Neural cell (in vitro differentiated cells): ENCODE measurements around the gene ZNF503. TPM values are rescaled to one million over a fixed set of nuclear protein-coding genes. Genes with fewer than 3 reads are reported as not detected.

Experiments
- H2AFZ ChIP-seq: fragments of 200-600, 300-800 bp; sonication (generic), shearing (Covaris generic); 2 replicates; pipeline ENCODE4 v1.6.0; 2014; ENCODE audit warnings: low read depth, mild to moderate bottlenecking, antibody characterized with exemption, low read length, moderate library complexity
- H3F3A ChIP-seq: fragments of 200-600 bp; shearing (Covaris generic); 2 replicates; pipeline ENCODE4 v1.6.1; 2016; ENCODE audit warnings: mild to moderate bottlenecking, moderate library complexity, mixed read lengths, antibody characterized with exemption, low read length; ENCODE audit not compliant: insufficient read depth, poor library complexity, severe bottlenecking
- H3K27ac ChIP-seq: fragments of 200-600, 300-800 bp; sonication (generic), shearing (Covaris generic); 2 replicates; pipeline ENCODE4 v1.5.1; 2014; ENCODE audit warnings: mild to moderate bottlenecking, low read length, moderate library complexity
- H3K27me3 ChIP-seq: fragments of 300-800, 200-600 bp; sonication (generic), shearing (Covaris generic); 2 replicates; pipeline ENCODE4 v1.6.0; 2014; ENCODE audit warnings: mild to moderate bottlenecking, low read depth, low read length, moderate library complexity; ENCODE audit not compliant: insufficient read depth
- H3K36me3 ChIP-seq: fragments of 300-800, 200-600 bp; sonication (generic), shearing (Covaris generic); 2 replicates; pipeline ENCODE4 v1.5.1; 2014; ENCODE audit warnings: mild to moderate bottlenecking, antibody characterized with exemption, low read length, moderate library complexity; ENCODE audit not compliant: insufficient read depth
- H3K4me2 ChIP-seq: fragments of 300-800, 200-600 bp; sonication (generic), shearing (Covaris generic); 2 replicates; pipeline ENCODE4 v1.6.0; 2014; ENCODE audit warnings: mild to moderate bottlenecking, low read length
- H3K4me3 ChIP-seq: fragments of 300-800, 200-600 bp; sonication (generic), shearing (Covaris generic); 2 replicates; pipeline ENCODE4 v1.5.1; 2014; ENCODE audit warnings: mild to moderate bottlenecking, low read length, moderate library complexity
- H3K79me2 ChIP-seq: fragments of 200-600 bp; shearing (Covaris generic); replicated peaks from 2 replicates; pipeline ENCODE4 v1.6.0; 2014; ENCODE audit warnings: mild to moderate bottlenecking, low read length, moderate library complexity; ENCODE audit not compliant: insufficient read depth
- H3K9ac ChIP-seq: fragments of 300-800, 200-600 bp; sonication (generic), shearing (Covaris generic); 2 replicates; pipeline ENCODE4 v1.6.1; 2016; ENCODE audit warnings: mild to moderate bottlenecking, low read length, mixed read lengths
- H3K9me2 ChIP-seq: fragments of 200-600 bp; shearing (Covaris generic); 2 replicates; pipeline ENCODE4 v1.6.1; 2016; ENCODE audit warnings: mild to moderate bottlenecking, low read length, mixed read lengths; ENCODE audit not compliant: insufficient read depth
- H3K9me3 ChIP-seq: fragments of 200-600, 300-800 bp; sonication (generic), shearing (Covaris generic); 2 replicates; pipeline ENCODE4 v1.6.1; 2016; ENCODE audit warnings: mild to moderate bottlenecking, mixed run types, low read length, moderate library complexity, mixed read lengths
- H4K20me1 ChIP-seq: fragments of 200-600 bp; shearing (Covaris generic); 2 replicates; pipeline ENCODE4 v1.6.1; 2016; ENCODE audit warnings: mild to moderate bottlenecking, mixed run types; ENCODE audit not compliant: insufficient read depth
- EP300 ChIP-seq: fragments of 450-650 bp; conservative IDR thresholded peaks from 2 replicates; pipeline ENCODE4 v1.6.1; 2014; ENCODE audit warnings: antibody characterized with exemption, mild to moderate bottlenecking, moderate library complexity; ENCODE audit not compliant: poor library complexity, severe bottlenecking
- EZH2 ChIP-seq: fragments of 200-600, 300-800 bp; shearing (Covaris generic), sonication (generic); IDR thresholded peaks from 2 replicates; pipeline ENCODE4 v1.6.1; 2014; ENCODE audit warnings: antibody characterized with exemption, low read length, borderline replicate concordance, mild to moderate bottlenecking; ENCODE audit not compliant: insufficient read depth, poor library complexity, severe bottlenecking
- MXI1 ChIP-seq: fragments of 450-650 bp; conservative IDR thresholded peaks from 2 replicates; pipeline ENCODE4 v1.6.1; 2014; ENCODE audit warnings: antibody characterized with exemption, mild to moderate bottlenecking; ENCODE audit not compliant: poor library complexity, severe bottlenecking
- POLR2AphosphoS5 ChIP-seq: IDR thresholded peaks from 2 replicates; pipeline ENCODE4 v1.6.1; 2012
- RAD21 ChIP-seq: fragments of 450-650 bp; conservative IDR thresholded peaks from 2 replicates; pipeline ENCODE4 v1.6.1; 2014; ENCODE audit warnings: antibody characterized with exemption, mild to moderate bottlenecking, moderate library complexity
- SMC3 ChIP-seq: fragments of 450-650 bp; conservative IDR thresholded peaks from 2 replicates; pipeline ENCODE4 v1.6.1; 2014; ENCODE audit warnings: antibody characterized with exemption, mild to moderate bottlenecking, moderate library complexity; ENCODE audit not compliant: poor library complexity
- TAF1 ChIP-seq: IDR thresholded peaks from 2 replicates; pipeline ENCODE4 v1.6.1; 2012; ENCODE audit warnings: low read depth
- polyA plus RNA-seq: library from polyadenylated mRNA; depleted of rRNA; stranded (reverse); fragments of >200 nt; gene quantifications from 2 replicates; pipeline ENCODE4 v1.2.3, GENCODE V29; 2014
- TF ChIP-seq, protein P1 (sequence below): fragments of 450-650 bp; IDR thresholded peaks from 2 replicates; pipeline ENCODE4 v1.5.1; 2014; ENCODE audit warnings: antibody characterized with exemption, mild to moderate bottlenecking, moderate library complexity; ENCODE audit not compliant: poor library complexity, severe bottlenecking
- TF ChIP-seq, protein P2 (sequence below): IDR thresholded peaks from 2 replicates; pipeline ENCODE4 v1.6.1; 2012; ENCODE audit warnings: borderline replicate concordance

ZNF503 gene
- polyA plus RNA-seq, 1 donor from 2014 or later, result 41.4 TPM

DNA sequence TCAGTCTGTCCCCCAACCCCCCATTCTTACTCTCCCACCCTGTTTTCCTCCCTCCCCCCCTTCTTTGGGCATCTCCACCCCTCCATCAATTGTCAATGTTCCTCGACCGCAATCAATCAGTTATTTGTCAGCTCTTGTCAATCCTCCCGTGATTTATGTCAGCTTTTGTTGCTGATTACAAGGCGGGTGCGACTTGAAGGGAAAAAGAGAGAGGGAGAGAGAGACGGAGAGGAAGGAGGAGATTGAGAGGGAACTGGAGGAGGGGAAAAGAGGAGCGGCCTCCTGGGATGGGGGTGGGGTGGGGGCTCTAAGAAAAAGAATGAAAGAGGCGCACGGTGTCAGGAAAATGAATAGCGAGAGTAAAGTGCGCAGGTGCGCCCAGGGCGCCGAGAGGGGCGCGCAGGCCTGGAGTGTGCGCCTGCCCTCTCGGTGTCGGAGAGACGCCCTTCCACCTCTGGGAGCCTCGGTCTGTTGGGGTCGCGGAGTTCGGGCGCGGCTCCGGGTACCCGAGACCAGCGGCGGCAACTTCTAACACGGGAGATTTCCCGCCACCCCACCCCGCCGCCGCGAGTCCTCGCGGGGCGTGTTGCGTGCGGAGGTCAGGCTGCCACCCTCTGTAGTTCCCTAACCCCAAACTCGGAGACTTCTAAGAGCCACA is 1.1 kb upstream of the ZNF503 start:
- Histone ChIP-seq H3K27ac (peak overlapping the region; percentile 99), H3K9ac (peak overlapping the region; percentile 100)

DNA sequence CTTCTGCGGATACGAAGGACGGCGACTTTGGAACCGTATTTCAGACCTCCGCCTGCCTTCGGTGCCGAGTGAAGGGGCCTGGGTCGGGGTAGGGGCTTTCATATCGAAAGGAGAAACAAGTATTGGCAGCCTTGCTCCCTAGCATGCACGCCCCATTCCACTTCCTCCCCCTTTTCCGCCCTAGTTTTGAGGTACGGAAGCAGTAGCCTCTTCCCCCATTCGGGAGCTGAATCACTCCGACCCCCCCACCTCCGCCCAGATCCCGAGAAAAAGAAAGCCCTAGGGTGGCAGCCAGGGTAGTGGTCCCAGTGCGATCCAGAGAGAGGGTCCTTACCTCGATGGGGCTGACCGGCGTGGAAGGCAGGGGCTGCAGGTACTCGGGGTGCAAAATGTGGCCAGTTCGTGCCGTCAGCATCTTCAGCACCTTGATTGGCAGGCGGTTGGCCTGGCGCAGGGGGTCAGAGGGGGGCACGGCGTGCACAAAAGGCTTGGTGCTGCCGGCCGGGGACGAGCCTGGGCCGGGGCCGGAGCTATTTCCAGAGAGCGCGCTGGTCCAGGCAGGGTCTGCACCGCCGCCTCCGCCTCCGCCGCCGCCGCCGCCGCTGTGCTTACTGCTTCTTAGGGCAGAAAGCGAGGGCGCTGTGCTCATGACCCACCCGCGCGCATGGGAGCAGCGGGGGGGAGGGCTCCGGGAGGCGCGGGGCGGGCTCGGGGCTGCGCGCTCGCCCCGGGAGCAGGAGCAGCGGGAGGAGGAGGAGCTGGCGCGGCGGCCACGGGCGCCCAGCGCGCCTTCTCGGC is 594 bp downstream of the ZNF503 start:
- peaks cover 57% of the 10 kb centered on the region for H3K27me3 ChIP-seq
- H3K9me2 ChIP-seq, result no peaks in the 10 kb centered on the region
- H3K4me2 ChIP-seq, result no peak overlapping the region
- H3F3A ChIP-seq, result peaks cover 5% of the 10 kb centered on the region
- peak overlapping the region; percentile 100 for H3K9ac ChIP-seq
- H3K79me2 ChIP-seq, result peaks cover 64% of the 10 kb centered on the region
- H2AFZ ChIP-seq, result no peak overlapping the region
- peaks cover 14% of the 10 kb centered on the region for H3K36me3 ChIP-seq
- H3K9me3 ChIP-seq, result no peaks in the 10 kb centered on the region
- H3K4me3 ChIP-seq, result peak overlapping the region; percentile 94
- H4K20me1 ChIP-seq, result peaks cover 22% of the 10 kb centered on the region
- peak overlapping the region; percentile 99 for H3K27ac ChIP-seq
- peak; percentile 54 for TF ChIP-seq POLR2AphosphoS5
- peak; percentile 87 for TF ChIP-seq TAF1
- TF ChIP-seq EZH2, result no peak
- TF ChIP-seq, protein P1, sequence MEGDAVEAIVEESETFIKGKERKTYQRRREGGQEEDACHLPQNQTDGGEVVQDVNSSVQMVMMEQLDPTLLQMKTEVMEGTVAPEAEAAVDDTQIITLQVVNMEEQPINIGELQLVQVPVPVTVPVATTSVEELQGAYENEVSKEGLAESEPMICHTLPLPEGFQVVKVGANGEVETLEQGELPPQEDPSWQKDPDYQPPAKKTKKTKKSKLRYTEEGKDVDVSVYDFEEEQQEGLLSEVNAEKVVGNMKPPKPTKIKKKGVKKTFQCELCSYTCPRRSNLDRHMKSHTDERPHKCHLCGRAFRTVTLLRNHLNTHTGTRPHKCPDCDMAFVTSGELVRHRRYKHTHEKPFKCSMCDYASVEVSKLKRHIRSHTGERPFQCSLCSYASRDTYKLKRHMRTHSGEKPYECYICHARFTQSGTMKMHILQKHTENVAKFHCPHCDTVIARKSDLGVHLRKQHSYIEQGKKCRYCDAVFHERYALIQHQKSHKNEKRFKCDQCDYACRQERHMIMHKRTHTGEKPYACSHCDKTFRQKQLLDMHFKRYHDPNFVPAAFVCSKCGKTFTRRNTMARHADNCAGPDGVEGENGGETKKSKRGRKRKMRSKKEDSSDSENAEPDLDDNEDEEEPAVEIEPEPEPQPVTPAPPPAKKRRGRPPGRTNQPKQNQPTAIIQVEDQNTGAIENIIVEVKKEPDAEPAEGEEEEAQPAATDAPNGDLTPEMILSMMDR, result no peak
- TF ChIP-seq, protein P2, sequence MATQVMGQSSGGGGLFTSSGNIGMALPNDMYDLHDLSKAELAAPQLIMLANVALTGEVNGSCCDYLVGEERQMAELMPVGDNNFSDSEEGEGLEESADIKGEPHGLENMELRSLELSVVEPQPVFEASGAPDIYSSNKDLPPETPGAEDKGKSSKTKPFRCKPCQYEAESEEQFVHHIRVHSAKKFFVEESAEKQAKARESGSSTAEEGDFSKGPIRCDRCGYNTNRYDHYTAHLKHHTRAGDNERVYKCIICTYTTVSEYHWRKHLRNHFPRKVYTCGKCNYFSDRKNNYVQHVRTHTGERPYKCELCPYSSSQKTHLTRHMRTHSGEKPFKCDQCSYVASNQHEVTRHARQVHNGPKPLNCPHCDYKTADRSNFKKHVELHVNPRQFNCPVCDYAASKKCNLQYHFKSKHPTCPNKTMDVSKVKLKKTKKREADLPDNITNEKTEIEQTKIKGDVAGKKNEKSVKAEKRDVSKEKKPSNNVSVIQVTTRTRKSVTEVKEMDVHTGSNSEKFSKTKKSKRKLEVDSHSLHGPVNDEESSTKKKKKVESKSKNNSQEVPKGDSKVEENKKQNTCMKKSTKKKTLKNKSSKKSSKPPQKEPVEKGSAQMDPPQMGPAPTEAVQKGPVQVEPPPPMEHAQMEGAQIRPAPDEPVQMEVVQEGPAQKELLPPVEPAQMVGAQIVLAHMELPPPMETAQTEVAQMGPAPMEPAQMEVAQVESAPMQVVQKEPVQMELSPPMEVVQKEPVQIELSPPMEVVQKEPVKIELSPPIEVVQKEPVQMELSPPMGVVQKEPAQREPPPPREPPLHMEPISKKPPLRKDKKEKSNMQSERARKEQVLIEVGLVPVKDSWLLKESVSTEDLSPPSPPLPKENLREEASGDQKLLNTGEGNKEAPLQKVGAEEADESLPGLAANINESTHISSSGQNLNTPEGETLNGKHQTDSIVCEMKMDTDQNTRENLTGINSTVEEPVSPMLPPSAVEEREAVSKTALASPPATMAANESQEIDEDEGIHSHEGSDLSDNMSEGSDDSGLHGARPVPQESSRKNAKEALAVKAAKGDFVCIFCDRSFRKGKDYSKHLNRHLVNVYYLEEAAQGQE, result peak; percentile 32
- no peak for TF ChIP-seq EP300
- peak; percentile 8 for TF ChIP-seq RAD21

More for the DNA sequence above, 1.1 kb upstream of the ZNF503 start:
- no peaks in the 10 kb centered on the region for H3K9me3 ChIP-seq
- peaks cover 20% of the 10 kb centered on the region for H4K20me1 ChIP-seq
- peaks cover 67% of the 10 kb centered on the region for H3K79me2 ChIP-seq
- no peaks in the 10 kb centered on the region for H3K9me2 ChIP-seq
- peak overlapping the region; percentile 90 for H3K4me2 ChIP-seq
- peaks cover 5% of the 10 kb centered on the region for H3F3A ChIP-seq
- H2AFZ ChIP-seq, result no peak overlapping the region
- H3K36me3 ChIP-seq, result peaks cover 14% of the 10 kb centered on the region
- TF ChIP-seq EZH2 (no peak), POLR2AphosphoS5 (peak; percentile 91), MXI1 (peak; percentile 42), EP300 (peak; percentile 100), RAD21 (peak; percentile 23), TAF1 (peak; percentile 25), SMC3 (peak; percentile 5)
- TF ChIP-seq, protein P1, result no peak
- TF ChIP-seq, protein P2, result peak; percentile 81
- H3K27me3 ChIP-seq, result peaks cover 60% of the 10 kb centered on the region
- peak overlapping the region; percentile 94 for H3K4me3 ChIP-seq
